Neural crest cell (in vitro differentiated cells): ENCODE data around the gene CNBP. TPM values are rescaled to one million over a fixed set of nuclear protein-coding genes. Genes with fewer than 3 reads are reported as not detected.

Source experiments
- DNase-seq: peaks from one replicate; pipeline ENCODE4 v3.0.0; 2021; ENCODE audit warnings: low read depth, mixed read lengths, low spot score
- H3K27ac Mint-ChIP-seq: one replicate; pipeline ENCODE4 v1.8.0; 2021; ENCODE audit warnings: mild to moderate bottlenecking, mixed read lengths; ENCODE audit not compliant: unreplicated experiment
- H3K27me3 Mint-ChIP-seq: 2 replicates; pipeline ENCODE4 v1.8.0; 2021; ENCODE audit warnings: low read depth, mild to moderate bottlenecking, mixed read lengths
- H3K36me3 Mint-ChIP-seq: 2 replicates; pipeline ENCODE4 v1.8.0; 2021; ENCODE audit warnings: low read depth, mild to moderate bottlenecking, mixed read lengths
- H3K4me1 Mint-ChIP-seq: 2 replicates; pipeline ENCODE4 v1.8.0; 2021; ENCODE audit warnings: mixed read lengths
- H3K4me3 Mint-ChIP-seq: one replicate; pipeline ENCODE4 v1.8.0; 2021; ENCODE audit warnings: mild to moderate bottlenecking, mixed read lengths
- H3K9me3 Mint-ChIP-seq: 2 replicates; pipeline ENCODE4 v1.8.0; 2021; ENCODE audit warnings: mixed read lengths
- CTCF ChIP-seq: fragments of 200-600 bp; sonication (generic); conservative IDR thresholded peaks from 2 replicates; pipeline ENCODE4 v1.5.0; 2021; ENCODE audit warnings: antibody characterized with exemption, mild to moderate bottlenecking
- total RNA-seq: library from RNA; stranded (reverse); gene quantifications from 2 replicates; pipeline ENCODE4 v1.2.1, GENCODE V29; 2021

Gene CNBP
- total RNA-seq, 1 donor from 2014 or later: 319 TPM

DNA sequence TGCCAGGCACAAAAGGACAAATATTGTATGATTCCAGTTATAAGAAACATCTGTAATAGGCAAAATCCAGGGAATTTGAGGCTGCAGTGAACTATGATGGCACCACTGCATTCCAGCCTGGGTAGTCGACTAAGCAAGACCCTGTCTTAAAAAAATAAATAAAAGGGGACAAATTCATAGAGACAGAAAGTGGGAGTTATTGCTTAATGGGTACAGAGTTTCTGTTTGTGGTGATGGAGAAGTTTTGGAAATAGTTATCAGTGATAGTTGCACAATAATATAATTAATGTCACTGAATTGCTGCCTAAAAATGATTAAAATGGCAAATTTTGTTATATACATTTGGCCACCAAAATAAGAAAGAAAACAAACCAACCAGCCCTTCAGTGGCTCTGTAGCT lies 27.6 kb upstream of the CNBP start:
- Mint-ChIP-seq H3K4me1 (no peaks in the 10 kb centered on the region), H3K36me3 (no peaks in the 10 kb centered on the region), H3K27ac (no peak overlapping the region), H3K4me3 (no peak overlapping the region), H3K27me3 (no peaks in the 10 kb centered on the region), H3K9me3 (no peaks in the 10 kb centered on the region)
- no peak for TF ChIP-seq CTCF
- DNase-seq: no peak

DNA sequence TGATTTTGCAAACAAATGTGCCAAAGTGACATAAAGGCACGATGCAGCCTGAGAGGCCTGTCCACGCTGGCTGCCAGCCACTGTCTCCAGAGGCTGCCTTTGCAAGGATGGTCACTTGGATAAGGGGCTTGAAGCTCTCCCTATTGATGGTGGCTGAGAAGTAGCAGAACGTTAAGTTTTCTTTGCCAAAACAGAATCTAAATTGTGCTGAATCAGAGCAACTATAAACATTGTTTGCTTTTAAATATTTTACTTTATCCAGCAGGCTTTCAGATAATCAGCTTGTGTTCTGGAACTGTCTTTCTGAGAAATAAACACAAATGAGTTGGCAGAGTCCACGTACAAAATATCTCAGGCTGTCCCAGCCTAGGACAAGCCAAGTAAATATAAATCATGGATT lies 23.8 kb upstream of the CNBP start:
- DNase-seq: no peak
- Mint-ChIP-seq H3K27ac (no peak overlapping the region), H3K4me3 (no peak overlapping the region), H3K27me3 (no peaks in the 10 kb centered on the region), H3K4me1 (no peaks in the 10 kb centered on the region), H3K36me3 (no peaks in the 10 kb centered on the region), H3K9me3 (no peaks in the 10 kb centered on the region)
- no peak for TF ChIP-seq CTCF

- no peak for TF ChIP-seq CTCF
- Mint-ChIP-seq H3K27ac (no peak overlapping the region), H3K4me1 (no peaks in the 10 kb centered on the region), H3K27me3 (no peaks in the 10 kb centered on the region), H3K4me3 (no peak overlapping the region), H3K9me3 (no peaks in the 10 kb centered on the region), H3K36me3 (no peaks in the 10 kb centered on the region)
- no peak for DNase-seq
Measured at GRCh38 chr3:129205109-129205832, 21.6 kb upstream of the CNBP start.

- Mint-ChIP-seq H3K36me3 (no peaks in the 10 kb centered on the region), H3K27ac (no peak overlapping the region), H3K4me3 (no peak overlapping the region), H3K4me1 (no peaks in the 10 kb centered on the region), H3K9me3 (no peaks in the 10 kb centered on the region), H3K27me3 (no peaks in the 10 kb centered on the region)
- no peak for DNase-seq
- no peak for TF ChIP-seq CTCF
Measured at GRCh38 chr3:129204473-129204872, 20.8 kb upstream of the CNBP start.

- no peak for TF ChIP-seq CTCF
- no peaks in the 10 kb centered on the region for H3K27me3 Mint-ChIP-seq
- no peaks in the 10 kb centered on the region for H3K4me1 Mint-ChIP-seq
- H3K27ac Mint-ChIP-seq: no peak overlapping the region
- no peaks in the 10 kb centered on the region for H3K36me3 Mint-ChIP-seq
- DNase-seq: no peak
- H3K4me3 Mint-ChIP-seq: no peak overlapping the region
- H3K9me3 Mint-ChIP-seq: no peaks in the 10 kb centered on the region
Measured at GRCh38 chr3:129199366-129199765, 15.7 kb upstream of the CNBP start.
